Stimulated activated CD4-positive, alpha-beta T cell treated with anti-CD3 and anti-CD28 coated beads, TNF-alpha, amount 100 ng/mL, for 48 hours (primary cell): Measurements from ENCODE around the gene ACOX2.

Source experiments
- DNase-seq, 3 donors: peaks; one replicate each; pipeline ENCODE4 v3.0.0-alpha.2; 2020; ENCODE audit warnings: low read depth in 3 of 3

The ACOX2 gene

GRCh38 chr3:58566398-58567250, 29.6 kb upstream of the ACOX2 start:
- no peak for DNase-seq

- DNase-seq: no peak
Observed at GRCh38 chr3:58565621-58566397, 28.8 kb upstream of the ACOX2 start.

GRCh38 chr3:58564456-58565160, 27.6 kb upstream of the ACOX2 start:
- DNase-seq: no peak

GRCh38 chr3:58564054-58564453, 27.1 kb upstream of the ACOX2 start:
- DNase-seq: no peak

- DNase-seq: no peak
Observed at GRCh38 chr3:58563386-58564035, 26.5 kb upstream of the ACOX2 start.

GRCh38 chr3:58562498-58562897, 25.5 kb upstream of the ACOX2 start:
- no peak for DNase-seq

- DNase-seq: no peak
Observed at GRCh38 chr3:58560771-58561311, 23.9 kb upstream of the ACOX2 start.

GRCh38 chr3:58559586-58559985, 22.6 kb upstream of the ACOX2 start:
- no peak for DNase-seq

GRCh38 chr3:58557491-58557890, 20.5 kb upstream of the ACOX2 start:
- DNase-seq: no peak

- DNase-seq: no peak
Observed at GRCh38 chr3:58556761-58557221, 19.8 kb upstream of the ACOX2 start.

- DNase-seq: no peak
Observed at GRCh38 chr3:58556001-58556400, 19.0 kb upstream of the ACOX2 start.

- DNase-seq: no peak
Observed at GRCh38 chr3:58555203-58555602, 18.2 kb upstream of the ACOX2 start.

GRCh38 chr3:58553003-58553402, 16.0 kb upstream of the ACOX2 start:
- DNase-seq: no peak

- DNase-seq: no peak
Observed at GRCh38 chr3:58551636-58552180, 14.7 kb upstream of the ACOX2 start.

- no peak for DNase-seq
Observed at GRCh38 chr3:58544541-58544940, 7.6 kb upstream of the ACOX2 start.

GRCh38 chr3:58540176-58540858, 3.3 kb upstream of the ACOX2 start:
- DNase-seq: no peak

GRCh38 chr3:58539626-58540025, 2.6 kb upstream of the ACOX2 start:
- no peak for DNase-seq

GRCh38 chr3:58537412-58538301, 667 bp upstream of the ACOX2 start:
- DNase-seq: no peak
